ENCODE data around the gene HSBP1L1. TPM values are rescaled to one million over a fixed set of nuclear protein-coding genes. Genes with fewer than 3 reads are reported as not detected.
A peak's percentile ranks its signal among the peaks of the same experiment; 100 is the strongest.

Gene HSBP1L1
- total RNA-seq, 1 donor from 2014 or later, result 1.3 TPM

DNA sequence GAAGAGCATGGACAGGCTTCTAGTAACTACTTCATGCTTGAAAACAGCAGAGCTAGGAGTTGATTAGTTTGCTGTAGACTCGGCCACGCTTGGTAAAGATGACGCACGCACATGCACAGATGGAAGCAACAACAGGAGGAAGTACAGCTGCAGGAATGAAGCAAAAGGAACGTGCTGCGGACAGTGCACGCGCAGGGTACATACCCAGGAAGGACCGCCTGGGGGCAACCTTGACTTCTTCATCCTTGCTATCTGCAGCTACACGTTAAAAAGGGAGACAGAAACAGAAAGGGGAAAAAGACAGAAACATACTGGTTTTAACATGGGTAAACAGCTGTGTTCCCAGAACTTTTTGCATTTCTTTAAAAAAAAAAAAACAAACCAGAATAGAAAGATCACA is 30.7 kb upstream of the HSBP1L1 start:
- peak in 1 of 2 donors; percentile 18 for DNase-seq (ENCODE audit: low spot score in 2 of 2)
- TF ChIP-seq, protein P1, sequence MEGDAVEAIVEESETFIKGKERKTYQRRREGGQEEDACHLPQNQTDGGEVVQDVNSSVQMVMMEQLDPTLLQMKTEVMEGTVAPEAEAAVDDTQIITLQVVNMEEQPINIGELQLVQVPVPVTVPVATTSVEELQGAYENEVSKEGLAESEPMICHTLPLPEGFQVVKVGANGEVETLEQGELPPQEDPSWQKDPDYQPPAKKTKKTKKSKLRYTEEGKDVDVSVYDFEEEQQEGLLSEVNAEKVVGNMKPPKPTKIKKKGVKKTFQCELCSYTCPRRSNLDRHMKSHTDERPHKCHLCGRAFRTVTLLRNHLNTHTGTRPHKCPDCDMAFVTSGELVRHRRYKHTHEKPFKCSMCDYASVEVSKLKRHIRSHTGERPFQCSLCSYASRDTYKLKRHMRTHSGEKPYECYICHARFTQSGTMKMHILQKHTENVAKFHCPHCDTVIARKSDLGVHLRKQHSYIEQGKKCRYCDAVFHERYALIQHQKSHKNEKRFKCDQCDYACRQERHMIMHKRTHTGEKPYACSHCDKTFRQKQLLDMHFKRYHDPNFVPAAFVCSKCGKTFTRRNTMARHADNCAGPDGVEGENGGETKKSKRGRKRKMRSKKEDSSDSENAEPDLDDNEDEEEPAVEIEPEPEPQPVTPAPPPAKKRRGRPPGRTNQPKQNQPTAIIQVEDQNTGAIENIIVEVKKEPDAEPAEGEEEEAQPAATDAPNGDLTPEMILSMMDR (IDR thresholded peaks at IDR 0.05), result no peak
- Histone ChIP-seq H3K4me1 (no peaks in the 10 kb centered on the region), H3K9me3 (peaks cover 23 to 53% of the 10 kb centered on the region in 2 donors), H3K27ac (no peak overlapping the region), H3K36me3 (peaks cover 20 to 63% of the 10 kb centered on the region in 2 donors), H3K27me3 (no peaks in the 10 kb centered on the region), H3K4me3 (no peak overlapping the region)
- intact Hi-C loops (cut with DNase I), result no loop called here

DNA sequence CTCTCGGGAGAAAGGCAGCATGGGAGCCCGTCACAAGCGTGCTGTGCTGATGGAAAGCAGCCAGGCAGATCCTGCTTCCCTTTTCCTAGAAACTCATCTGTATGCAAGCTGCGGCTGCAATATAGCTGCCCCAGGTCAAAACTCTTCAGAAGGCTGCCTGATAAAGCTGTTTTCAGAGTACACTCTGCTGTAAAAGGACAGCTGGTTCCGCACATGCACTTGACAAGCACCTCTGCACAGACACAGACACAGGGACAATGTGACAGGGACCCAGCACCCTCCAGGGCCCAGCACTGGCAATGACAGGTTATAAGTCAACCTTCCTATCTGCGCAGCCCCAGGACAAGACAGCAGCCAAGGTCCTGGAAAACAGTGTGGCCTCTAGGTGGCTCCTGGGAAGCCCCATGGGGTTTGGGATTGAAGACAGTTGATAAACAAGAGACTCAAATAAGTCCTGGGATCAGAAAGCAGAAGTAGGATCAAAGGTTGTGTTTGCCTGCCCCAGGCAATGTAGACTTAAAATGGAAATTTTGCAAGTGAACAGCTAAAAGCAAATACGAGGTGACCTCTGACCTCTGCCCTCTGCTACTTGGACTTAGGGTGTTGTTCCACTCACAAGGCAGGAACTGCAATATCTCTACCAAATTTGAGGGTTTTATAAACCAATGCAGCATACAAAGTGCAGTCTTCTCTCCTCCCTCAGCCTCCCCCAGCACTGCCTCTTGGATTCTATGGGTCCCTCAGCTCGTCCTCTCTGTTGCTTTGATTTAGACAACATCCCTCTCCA is 29.9 kb upstream of the HSBP1L1 start:
- no peaks in the 10 kb centered on the region for H3K4me1 ChIP-seq
- intact Hi-C loops (cut with DNase I), result no loop called here
- peak in 1 of 2 donors; percentile 51 for DNase-seq (ENCODE audit: low spot score in 2 of 2)
- no peaks in the 10 kb centered on the region for H3K27me3 ChIP-seq
- H3K9me3 ChIP-seq, result peaks cover 18 to 49% of the 10 kb centered on the region in 2 donors
- peaks cover 13 to 57% of the 10 kb centered on the region in 2 donors for H3K36me3 ChIP-seq
- TF ChIP-seq, protein P1 (IDR thresholded peaks at IDR 0.05), result no peak
- no peak overlapping the region for H3K4me3 ChIP-seq
- H3K27ac ChIP-seq, result no peak overlapping the region

DNA sequence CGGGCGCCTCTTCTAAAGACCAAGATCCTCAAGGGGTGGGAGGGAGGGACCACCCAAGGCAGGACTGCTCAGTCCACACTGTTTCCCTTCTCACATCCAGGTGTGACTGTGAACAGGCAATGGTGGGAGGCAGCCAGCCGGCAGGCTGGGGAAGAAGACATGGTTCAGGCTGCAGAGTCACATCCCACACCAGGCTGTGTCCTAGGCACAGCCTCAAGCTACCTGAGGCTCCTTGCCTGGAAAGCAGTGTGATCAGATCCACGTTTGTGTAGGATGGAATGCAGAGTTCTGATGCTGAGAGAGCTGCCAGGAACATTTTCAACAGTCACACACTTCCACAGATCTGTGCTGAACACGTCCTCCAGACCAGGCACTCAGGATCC is 29.4 kb upstream of the HSBP1L1 start:
- Histone ChIP-seq H3K27me3 (no peaks in the 10 kb centered on the region), H3K36me3 (peaks cover 8 to 57% of the 10 kb centered on the region in 2 donors), H3K27ac (no peak overlapping the region), H3K9me3 (peaks cover 12 to 44% of the 10 kb centered on the region in 2 donors), H3K4me1 (no peaks in the 10 kb centered on the region), H3K4me3 (no peak overlapping the region)
- peak in 1 of 2 donors; percentile 25 for DNase-seq (ENCODE audit: low spot score in 2 of 2)
- intact Hi-C loops (cut with DNase I), result no loop called here
- TF ChIP-seq, protein P1 (IDR thresholded peaks at IDR 0.05), result no peak

DNA sequence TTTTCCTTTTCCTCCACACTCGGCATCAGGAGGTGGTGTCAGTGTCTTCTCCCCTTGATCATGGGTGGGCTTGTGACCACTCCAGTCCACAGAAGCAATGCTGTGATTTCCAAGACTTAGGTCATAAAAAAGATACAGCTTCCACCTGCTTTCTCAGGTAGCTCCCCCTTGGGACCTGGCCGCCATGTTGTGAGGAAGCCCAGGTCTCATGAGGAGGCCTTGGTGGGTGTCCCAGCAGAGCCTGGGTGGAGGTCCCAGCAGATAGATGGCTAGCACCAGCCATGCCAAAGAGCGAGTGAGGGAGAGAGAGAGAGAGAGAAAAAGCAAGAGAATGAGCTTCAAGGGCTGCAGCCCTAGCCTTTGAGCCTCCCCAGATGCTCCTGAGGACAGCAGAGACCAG is 28.9 kb upstream of the HSBP1L1 start:
- peak in 1 of 2 donors; percentile 5 for DNase-seq (ENCODE audit: low spot score in 2 of 2)
- Histone ChIP-seq H3K9me3 (peaks cover 8 to 40% of the 10 kb centered on the region in 2 donors), H3K4me1 (no peaks in the 10 kb centered on the region), H3K27me3 (no peaks in the 10 kb centered on the region), H3K36me3 (peaks cover 11 to 61% of the 10 kb centered on the region in 2 donors), H3K27ac (no peak overlapping the region), H3K4me3 (no peak overlapping the region)
- TF ChIP-seq, protein P1 (IDR thresholded peaks at IDR 0.05), result no peak
- intact Hi-C loops (cut with DNase I), result no loop called here

DNA sequence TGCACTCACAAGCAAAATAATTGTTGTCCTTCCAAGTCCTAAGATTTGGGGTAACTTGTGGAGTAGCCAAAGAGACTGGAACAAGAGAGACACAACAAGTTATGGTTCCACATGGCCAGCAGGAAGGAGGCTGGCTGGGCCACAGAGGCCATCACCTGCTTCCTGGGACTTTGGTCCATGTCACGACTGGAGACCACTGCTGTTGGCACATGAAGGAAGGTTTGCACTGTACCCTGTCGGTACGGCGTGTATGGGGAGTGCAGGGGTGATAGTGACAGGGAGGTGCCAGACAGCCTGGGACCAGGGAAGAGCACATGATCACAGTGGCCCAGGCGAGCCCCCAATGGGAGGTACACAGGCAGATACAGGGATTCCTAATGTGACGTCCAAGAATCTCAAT is 28.5 kb upstream of the HSBP1L1 start:
- H3K4me1 ChIP-seq, result no peaks in the 10 kb centered on the region
- TF ChIP-seq, protein P1 (IDR thresholded peaks at IDR 0.05), result no peak
- peaks cover 7 to 35% of the 10 kb centered on the region in 2 donors for H3K9me3 ChIP-seq
- DNase-seq (ENCODE audit: low spot score in 2 of 2), result peak in 1 of 2 donors; percentile 34
- no peaks in the 10 kb centered on the region for H3K27me3 ChIP-seq
- no peak overlapping the region for H3K27ac ChIP-seq
- peaks cover 15 to 66% of the 10 kb centered on the region in 2 donors for H3K36me3 ChIP-seq
- no peak overlapping the region for H3K4me3 ChIP-seq
- intact Hi-C loops (cut with DNase I), result no loop called here

Data from ascending aorta (tissue), 2 donors.